Esophagus muscularis mucosa (tissue), 4 donors: ENCODE data around the gene DPF3. TPM values are rescaled to one million over a fixed set of nuclear protein-coding genes. Genes with fewer than 3 reads are reported as not detected.

ENCODE experiments used
- DNase-seq: peaks from one replicate; pipeline ENCODE4 v3.0.0-alpha.2; 2017; ENCODE audit errors: extremely low spot score
- H3K27ac ChIP-seq, 4 donors: fragments of 200-600 bp; sonication (generic); replicated peaks in 1 of 4; 1 replicate in 3 of 4; 2 replicates in 1 of 4; pipeline ENCODE4 v1.5.1; 2016 to 2019; ENCODE audit warnings: mild to moderate bottlenecking in 1 of 4
- H3K27me3 ChIP-seq, 4 donors: fragments of 200-600 bp; sonication (generic); one replicate each; pipeline versions ENCODE4 v1.5.1 to v1.6.0; 2016 to 2019
- H3K36me3 ChIP-seq, 4 donors: fragments of 200-600 bp; sonication (generic); one replicate each; pipeline ENCODE4 v1.5.1; 2016 to 2019
- H3K4me1 ChIP-seq, 4 donors: fragments of 200-600 bp; sonication (generic); one replicate each; pipeline ENCODE4 v1.5.1; 2016 to 2019
- H3K4me3 ChIP-seq, 4 donors: fragments of 200-600 bp; sonication (generic); 1 replicate in 2 of 4; 2 replicates in 2 of 4; pipeline ENCODE4 v1.5.1; 2016 to 2019; ENCODE audit warnings: mild to moderate bottlenecking in 4 of 4, moderate library complexity in 1 of 4
- H3K9me3 ChIP-seq, 4 donors: fragments of 200-600 bp; sonication (generic); 1 replicate in 3 of 4; 2 replicates in 1 of 4; pipeline ENCODE4 v1.5.1; 2016 to 2019
- CTCF ChIP-seq, 3 experiments: fragments of 200-600 bp in 2 of 3; fragments of 450-650 bp in 1 of 3; sonication (generic) in 2 of 3; IDR thresholded peaks; one replicate each; pipeline ENCODE4 v1.5.1; 2017 to 2019; ENCODE audit warnings: antibody characterized with exemption in 3 of 3, mild to moderate bottlenecking in 2 of 3, moderate library complexity in 1 of 3
- EP300 ChIP-seq: sonication (generic); formaldehyde crosslinking; IDR thresholded peaks from one replicate; pipeline ENCODE4 v1.6.1; 2017; ENCODE audit warnings: antibody characterized with exemption
- POLR2A ChIP-seq: fragments of 450-650 bp; IDR thresholded peaks from one replicate; pipeline ENCODE4 v1.6.1; 2017; ENCODE audit warnings: antibody characterized with exemption, moderate library complexity, mild to moderate bottlenecking, low read depth
- POLR2AphosphoS5 ChIP-seq, 2 donors: sonication (generic); formaldehyde crosslinking; IDR thresholded peaks; one replicate each; pipeline ENCODE4 v1.6.1; 2017; ENCODE audit warnings: antibody characterized with exemption in 2 of 2
- WGBS: methylation state at CpG from one replicate; pipeline ENCODE4 v1.1.5; 2018; 5-methylcytosine and 5-hydroxymethylcytosine counted together
- intact Hi-C: fragments of 100-400 bp; cut with DNase I; formaldehyde crosslinking; loops from one replicate; pipeline ENCODE4 v1.15.1; 2023
- total RNA-seq, 4 donors: library from RNA; depleted of rRNA; stranded (reverse); fragments of >200 nt; gene quantifications; one replicate each; pipeline versions ENCODE4 v1.1.0 to v1.2.1, GENCODE V29; 2016

Gene DPF3
- total RNA-seq, 4 donors from 2014 or later, result 0.78 to 2.5 (median 1.7) TPM

GRCh38 chr14:72756967-72757366 lies 136.9 kb downstream of the DPF3 start:
- TF ChIP-seq CTCF (IDR thresholded peaks at IDR 0.05), result no peak
- no peak for TF ChIP-seq POLR2A
- no peak for TF ChIP-seq POLR2AphosphoS5 (IDR thresholded peaks at IDR 0.05)
- no peak for TF ChIP-seq EP300
- peaks cover 0 to 29% (median 23%) of the 10 kb centered on the region in 4 donors for H3K9me3 ChIP-seq
- no peak overlapping the region for H3K27ac ChIP-seq
- intact Hi-C loops, result no loop called here
- DNase-seq, result no peak
- peaks cover 0 to 11% (median 0%) of the 10 kb centered on the region in 4 donors for H3K36me3 ChIP-seq
- 100% methylated on average over 1 of the region's 1 CpG for WGBS
- H3K4me3 ChIP-seq, result no peak overlapping the region
- H3K27me3 ChIP-seq, result no peaks in the 10 kb centered on the region
- no peaks in the 10 kb centered on the region for H3K4me1 ChIP-seq

GRCh38 chr14:72755766-72756165 lies 138.1 kb downstream of the DPF3 start:
- DNase-seq, result no peak
- Histone ChIP-seq H3K9me3 (peaks cover 0 to 28% (median 23%) of the 10 kb centered on the region in 4 donors), H3K4me1 (no peaks in the 10 kb centered on the region), H3K27ac (no peak overlapping the region), H3K27me3 (no peaks in the 10 kb centered on the region), H3K36me3 (peaks cover 0 to 14% (median 0%) of the 10 kb centered on the region in 4 donors), H3K4me3 (no peak overlapping the region)
- 47% methylated on average over 3 of the region's 3 CpGs for WGBS
- intact Hi-C loops, result no loop called here
- TF ChIP-seq POLR2A, result no peak

GRCh38 chr14:72754949-72755348 lies 139.0 kb downstream of the DPF3 start:
- intact Hi-C loops, result no loop called here
- Histone ChIP-seq H3K36me3 (peaks cover 0 to 15% (median 0%) of the 10 kb centered on the region in 4 donors), H3K4me1 (no peaks in the 10 kb centered on the region), H3K9me3 (peaks cover 0 to 22% (median 15%) of the 10 kb centered on the region in 4 donors), H3K27me3 (no peaks in the 10 kb centered on the region), H3K27ac (no peak overlapping the region), H3K4me3 (no peak overlapping the region)
- peak; percentile 64 for DNase-seq
- 97% methylated on average over 4 of the region's 4 CpGs for WGBS
- no peak for TF ChIP-seq POLR2AphosphoS5 (IDR thresholded peaks at IDR 0.05)
- TF ChIP-seq EP300, result no peak
- TF ChIP-seq POLR2A, result no peak
- no peak for TF ChIP-seq CTCF (IDR thresholded peaks at IDR 0.05)

- no peaks in the 10 kb centered on the region for H3K4me1 ChIP-seq
- H3K27me3 ChIP-seq, result no peaks in the 10 kb centered on the region
- H3K4me3 ChIP-seq, result no peak overlapping the region
- peaks cover 0 to 12% (median 5%) of the 10 kb centered on the region in 4 donors for H3K9me3 ChIP-seq
- WGBS, result 85% methylated on average over 6 of the region's 6 CpGs
- H3K36me3 ChIP-seq, result peaks cover 0 to 20% (median 0%) of the 10 kb centered on the region in 4 donors
- TF ChIP-seq POLR2A (no peak), EP300 (no peak), CTCF (IDR thresholded peaks at IDR 0.05) (no peak), POLR2AphosphoS5 (IDR thresholded peaks at IDR 0.05) (no peak)
- intact Hi-C loops, result no loop called here
- H3K27ac ChIP-seq, result no peak overlapping the region
- peak; percentile 66 for DNase-seq
These were observed 140.0 kb downstream of the DPF3 start for GRCh38 chr14:72753879-72754400.

- intact Hi-C loops, result no loop called here
- Histone ChIP-seq H3K36me3 (peaks cover 0 to 20% (median 0%) of the 10 kb centered on the region in 4 donors), H3K27me3 (no peaks in the 10 kb centered on the region), H3K4me3 (no peak overlapping the region), H3K9me3 (peaks cover 0 to 4% (median 1%) of the 10 kb centered on the region in 4 donors), H3K27ac (no peak overlapping the region), H3K4me1 (no peaks in the 10 kb centered on the region)
- 98% methylated on average over 6 of the region's 8 CpGs for WGBS
- TF ChIP-seq EP300 (no peak), POLR2A (no peak), POLR2AphosphoS5 (IDR thresholded peaks at IDR 0.05) (no peak), CTCF (IDR thresholded peaks at IDR 0.05) (no peak)
- peak; percentile 72 for DNase-seq
These were observed 140.7 kb downstream of the DPF3 start for GRCh38 chr14:72753044-72753710.
